OCI-M2 (cell line): ENCODE measurements around the gene HSPA4.

ENCODE experiments used
- DNase-seq: peaks from one replicate; lab custom pipeline; 2025; ENCODE audit not compliant: unreplicated experiment; lab: John Stamatoyannopoulos, UW

The HSPA4 gene

GRCh38 chr5:133154274-133155075 is 102.7 kb downstream of the HSPA4 start:
- DNase-seq, result no peak

- no peak for DNase-seq
Observed at GRCh38 chr5:133155326-133155969, 103.6 kb downstream of the HSPA4 start.
